ENCODE data around the gene HNRNPUL2. TPM values are rescaled to one million over a fixed set of nuclear protein-coding genes. Genes with fewer than 3 reads are reported as not detected.
"Not testable (repeated sequence)": the region's sequence is repeated elsewhere in the genome, so short reads cannot be mapped to it uniquely, and the experiment has no call there.

The HNRNPUL2 gene
- total RNA-seq (ENCODE audit: insufficient read depth, low replicate concordance), result 13.5 TPM

DNA sequence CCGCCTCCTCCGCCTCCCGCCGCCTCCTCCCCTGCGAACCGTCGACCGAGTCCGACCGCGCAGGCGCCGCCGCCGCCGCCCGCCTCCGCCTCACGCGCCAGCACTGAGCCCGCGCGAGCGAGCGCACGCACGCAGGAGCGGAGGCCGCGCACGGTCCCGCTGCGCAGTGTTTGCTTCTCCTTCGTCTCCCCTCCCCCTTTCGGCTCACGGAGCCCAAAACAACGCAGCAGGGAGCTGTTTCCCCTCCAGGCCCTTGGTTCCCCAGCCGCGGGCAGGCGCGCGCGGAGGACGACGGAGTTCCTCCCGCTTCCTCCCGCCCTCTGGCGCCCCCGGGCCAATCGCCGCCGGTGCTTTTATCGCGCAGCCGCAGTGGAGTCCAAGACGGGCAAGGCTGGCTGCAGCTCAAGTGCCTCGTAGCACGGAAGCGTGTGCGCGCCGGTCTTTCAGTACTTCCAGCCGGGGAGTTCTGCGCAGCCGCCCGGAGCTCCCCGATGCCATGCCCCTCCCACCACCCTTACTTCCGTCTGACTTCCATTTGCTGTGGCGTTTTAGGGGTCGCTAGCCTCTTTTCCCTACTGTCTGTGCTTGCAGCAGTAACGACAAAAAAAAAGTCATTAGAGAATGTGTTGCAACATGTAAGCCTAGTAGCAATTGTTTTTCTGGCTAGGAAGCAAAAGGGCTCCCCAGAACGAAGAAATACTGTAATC is at the start of gene HNRNPUL2:
TSS of gene HNRNPUL2 (minus strand) at position 293 of the 707 bp plus-strand sequence. CDS start 301 bp downstream, outside the sequence.
- peak; percentile 100 for DNase-seq (ENCODE audit: low spot score)

DNA sequence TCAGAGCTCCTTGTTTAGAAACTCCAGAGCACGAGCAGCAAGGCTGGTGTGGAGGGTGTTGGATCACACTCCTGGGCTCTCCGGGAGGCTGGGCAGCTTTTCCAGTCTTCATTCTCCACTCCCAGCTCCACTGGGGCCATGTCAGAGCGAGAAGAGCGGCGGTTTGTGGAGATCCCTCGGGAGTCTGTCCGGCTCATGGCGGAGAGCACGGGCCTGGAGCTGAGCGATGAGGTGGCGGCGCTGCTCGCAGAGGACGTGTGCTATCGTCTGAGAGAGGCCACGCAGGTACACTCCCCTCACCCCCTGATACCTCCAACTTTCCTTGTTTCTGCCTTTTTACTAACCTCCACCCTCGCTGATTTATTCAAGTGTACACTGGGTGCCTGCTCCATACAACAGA is 48.4 kb upstream of the HNRNPUL2 start:
- no peak for DNase-seq (ENCODE audit: low spot score)

- no peak for DNase-seq (ENCODE audit: low spot score)
These were observed 47.1 kb upstream of the HNRNPUL2 start for GRCh38 chr11:62774407-62774806.

DNA sequence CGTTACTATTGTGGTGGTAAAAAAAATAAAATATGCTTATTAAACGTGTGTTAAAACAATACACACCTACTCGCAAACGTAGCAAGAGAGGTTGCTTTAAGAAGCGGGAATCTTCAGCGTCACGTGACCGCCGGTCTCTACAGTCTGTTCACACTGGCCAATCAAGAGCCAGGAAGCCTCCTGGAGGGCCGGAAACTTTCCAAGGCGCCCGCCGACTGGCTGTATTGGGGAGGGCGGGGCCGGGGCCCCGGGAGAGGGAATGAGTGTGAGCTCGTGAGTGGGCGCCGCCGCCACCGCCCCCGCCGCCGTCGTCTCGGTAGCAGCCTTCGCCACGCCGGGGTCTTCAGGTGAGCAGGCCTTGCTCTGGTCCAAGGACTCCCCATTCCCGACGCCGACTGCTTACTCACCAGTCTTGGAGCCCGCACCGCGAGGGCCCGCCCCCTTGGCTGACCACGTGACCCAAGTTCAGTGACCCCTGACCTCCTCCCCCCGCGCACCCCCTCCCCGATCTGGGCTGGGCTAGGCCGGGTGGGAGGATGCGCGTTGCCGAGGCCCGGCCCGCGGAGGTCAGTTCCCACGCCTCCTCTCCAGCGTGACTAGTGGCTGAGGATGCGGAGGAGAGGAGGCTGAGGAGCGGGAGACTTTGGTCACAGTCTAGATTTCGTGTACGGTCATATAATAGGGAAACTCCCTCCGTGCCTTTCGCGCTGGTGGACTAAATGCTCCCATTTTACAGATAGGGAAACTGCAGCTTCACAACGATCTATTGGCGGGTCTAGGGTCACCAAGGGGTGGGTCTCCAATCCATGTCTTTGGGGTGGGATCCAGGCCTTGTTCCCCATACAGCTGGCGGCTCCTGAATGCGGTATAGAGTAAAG is 44.1 kb upstream of the HNRNPUL2 start, which contains the start of gene TAF6L:
TSS of gene TAF6L (plus strand) at position 253 of the 878 bp plus-strand sequence. CDS start 4,388 bp downstream, outside the sequence.
- peak; percentile 99 for DNase-seq (ENCODE audit: low spot score)

DNA sequence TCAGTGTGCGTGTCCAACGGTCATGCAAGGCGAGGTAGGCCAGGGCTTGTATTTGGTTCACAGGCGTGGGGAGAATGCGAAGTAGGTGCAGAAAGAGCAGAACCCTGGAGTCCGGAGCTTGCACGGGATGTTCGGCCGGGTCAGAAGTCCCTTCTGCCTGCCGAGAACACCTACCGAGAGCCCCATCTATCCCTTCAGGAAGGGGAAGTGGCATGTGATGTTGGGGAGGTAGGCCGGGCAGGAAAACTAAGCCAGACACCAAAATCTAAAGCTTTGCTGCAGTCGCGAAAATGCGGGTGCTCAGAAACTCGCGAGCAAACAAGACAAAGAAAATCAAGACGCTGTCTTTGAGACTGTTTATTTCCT is 43.5 kb upstream of the HNRNPUL2 start:
- DNase-seq (ENCODE audit: low spot score), result no peak

DNA sequence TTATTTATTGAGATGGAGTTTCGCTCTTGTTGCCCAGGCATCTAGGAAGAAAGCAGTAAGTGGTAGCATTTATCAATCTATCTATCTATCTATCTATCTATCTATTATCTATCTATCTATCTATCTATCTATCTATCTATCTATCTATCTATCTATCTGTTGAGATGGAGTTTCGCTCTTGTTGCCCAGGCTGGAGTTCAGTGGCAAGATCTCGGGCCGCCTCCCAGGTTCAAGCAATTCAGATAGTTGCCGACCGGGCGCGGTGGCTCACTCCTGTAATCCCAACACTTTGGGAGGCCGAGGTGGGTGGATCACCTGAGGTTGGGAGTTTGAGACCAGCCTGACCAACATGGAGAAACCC is 33.6 kb upstream of the HNRNPUL2 start:
- DNase-seq (ENCODE audit: low spot score), result not testable (repeated sequence)

DNA sequence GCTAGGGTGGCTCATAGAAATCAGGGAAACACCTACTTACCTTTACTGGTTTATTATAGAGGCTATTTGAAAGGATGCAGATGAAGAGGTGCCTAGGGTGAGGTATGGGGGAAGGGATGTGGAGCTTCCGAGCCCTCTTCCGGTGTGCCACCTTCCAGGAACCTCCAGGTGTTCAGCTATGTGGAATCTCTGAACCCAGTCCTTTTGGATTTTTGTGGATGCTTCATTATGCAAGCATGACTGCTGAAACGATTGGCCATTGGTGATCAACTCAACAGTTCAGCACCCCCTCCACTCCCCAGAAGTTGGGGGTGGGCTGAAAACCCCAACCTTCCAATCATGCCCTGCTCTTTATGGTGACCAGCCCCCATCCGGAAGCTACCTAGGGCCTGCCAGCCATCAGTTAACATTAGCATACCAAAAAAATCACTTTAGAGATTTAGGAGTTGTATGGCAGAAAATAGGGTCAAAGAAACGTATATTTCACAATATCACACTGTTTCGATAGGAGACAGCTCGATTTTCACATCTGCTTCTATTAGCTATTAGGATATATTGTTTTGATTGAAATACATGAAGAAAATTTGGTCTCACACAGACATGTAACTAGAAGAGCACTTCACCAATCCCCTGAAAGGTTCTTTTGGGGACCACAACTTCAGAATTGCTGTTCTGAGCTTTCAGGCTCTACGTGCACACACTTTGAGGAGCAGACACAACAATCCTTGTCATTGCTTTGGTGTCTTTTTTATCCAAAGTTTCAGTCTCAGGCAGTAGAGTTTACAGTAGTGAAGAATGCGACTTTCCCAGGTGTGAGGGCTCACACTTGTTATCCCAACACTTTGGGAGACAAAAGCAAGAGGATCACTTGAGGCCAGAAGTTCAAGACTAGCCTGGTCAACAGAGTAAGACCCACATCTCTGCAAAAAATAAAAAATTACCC is 30.9 kb upstream of the HNRNPUL2 start:
- DNase-seq (ENCODE audit: low spot score), result no peak

DNA sequence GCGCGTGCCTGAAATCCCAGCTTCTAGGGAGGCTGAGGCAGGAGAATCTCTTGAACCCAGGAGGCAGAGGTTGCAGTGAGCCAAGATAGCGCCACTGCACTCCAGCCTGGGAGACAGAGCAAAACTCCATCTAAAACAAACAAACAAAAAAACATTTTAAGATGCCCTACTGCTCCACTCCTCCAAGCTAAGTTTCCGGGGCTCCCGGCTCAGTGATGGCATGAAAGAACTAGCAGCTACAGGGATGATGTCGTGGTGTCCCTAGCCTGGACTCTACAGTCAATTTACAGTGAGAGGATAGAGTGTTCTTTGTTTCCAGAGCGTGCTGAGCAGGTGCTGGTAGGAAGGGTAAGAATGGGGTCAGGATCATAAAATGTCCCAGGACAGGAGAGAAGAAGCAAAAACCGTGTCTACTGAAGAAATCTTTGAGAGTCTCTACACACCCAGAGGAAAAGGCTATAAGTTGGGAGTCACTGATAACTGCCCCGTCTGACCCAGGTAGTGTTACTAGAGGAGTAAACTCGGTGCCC is 27.9 kb upstream of the HNRNPUL2 start:
- no peak for DNase-seq (ENCODE audit: low spot score)

- peak; percentile 99 for DNase-seq (ENCODE audit: low spot score)
These were observed 26.7 kb upstream of the HNRNPUL2 start, which contains the start of gene ZBTB3 for GRCh38 chr11:62753736-62754603. Gene ZBTB3 (minus strand): TSS chr11:62754160. CDS start chr11:62753664, 496 bp downstream.

- no peak for DNase-seq (ENCODE audit: low spot score)
These were observed 25.9 kb upstream of the HNRNPUL2 start for GRCh38 chr11:62752994-62753735.

- no peak for DNase-seq (ENCODE audit: low spot score)
These were observed 25.0 kb upstream of the HNRNPUL2 start for GRCh38 chr11:62752177-62752785.

DNA sequence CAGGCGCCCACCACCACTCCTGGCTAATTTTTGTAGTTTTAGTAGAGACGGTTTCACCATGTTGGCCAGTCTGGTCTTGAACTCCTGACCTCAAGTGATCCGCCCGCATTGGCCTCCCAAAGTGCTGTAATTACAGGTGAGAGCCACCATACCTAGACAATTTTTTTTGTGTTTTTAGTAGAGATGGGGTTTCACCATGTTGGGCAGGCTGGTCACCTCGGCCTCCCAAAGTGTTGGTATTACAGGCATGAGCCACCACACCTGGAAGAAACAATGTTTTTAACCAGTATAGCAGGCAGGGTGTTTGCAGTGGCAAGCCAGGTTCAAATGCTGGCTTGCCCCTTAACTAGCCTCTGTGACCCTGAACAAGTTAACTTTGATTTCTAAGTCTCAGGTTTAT is 22.7 kb upstream of the HNRNPUL2 start:
- not testable (repeated sequence) for DNase-seq (ENCODE audit: low spot score)

DNA sequence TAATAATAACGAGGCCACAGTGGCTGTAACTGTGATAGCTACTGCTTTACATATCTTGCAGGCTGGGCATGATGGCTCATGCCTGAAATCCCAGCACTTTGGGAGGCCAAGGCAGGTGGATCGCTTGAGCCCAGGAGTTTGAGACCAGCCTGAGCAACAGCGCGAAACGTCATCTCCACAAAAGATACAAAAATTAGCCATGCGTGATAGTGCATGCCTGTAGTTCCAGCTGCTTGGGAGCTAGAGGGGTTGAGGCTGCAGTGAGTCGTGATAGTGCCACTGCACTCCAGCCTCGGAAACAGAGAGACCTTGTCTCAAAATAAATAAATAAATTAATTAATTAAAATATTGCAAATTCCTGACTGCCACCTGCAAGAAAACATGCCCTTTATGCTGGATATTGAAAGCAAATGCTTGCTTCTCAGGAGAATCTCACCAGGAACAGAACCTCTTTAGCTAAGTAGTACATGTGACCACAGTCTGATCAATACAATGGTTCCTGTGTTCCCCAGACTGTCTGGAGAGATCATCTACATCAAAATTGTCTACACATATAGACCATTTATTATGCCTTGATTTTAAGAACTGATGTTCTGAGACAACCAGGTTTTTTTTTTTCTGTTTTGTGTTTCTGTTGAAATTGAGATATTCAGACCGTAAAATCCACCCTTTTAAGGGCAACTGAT is 20.4 kb upstream of the HNRNPUL2 start:
- no peak for DNase-seq (ENCODE audit: low spot score)

DNA sequence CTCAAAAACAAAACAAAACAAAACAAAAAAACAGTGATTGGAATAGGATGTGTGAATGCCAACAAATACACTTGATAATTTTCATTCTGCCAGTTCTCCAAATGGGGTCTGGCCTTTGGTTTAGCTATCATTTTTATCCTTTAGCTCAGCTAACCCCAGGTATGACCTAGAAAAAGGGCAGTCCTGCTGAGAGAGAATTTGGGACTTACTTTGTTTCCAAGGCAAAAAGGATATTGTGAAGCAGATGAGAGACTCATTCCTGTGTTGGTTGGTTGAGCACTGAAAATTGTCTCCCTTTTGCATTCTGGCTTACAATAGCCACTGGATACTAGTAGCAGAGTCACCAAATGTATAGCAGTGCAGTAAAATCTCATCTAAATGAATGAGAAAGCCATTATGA is 9.9 kb upstream of the HNRNPUL2 start:
- no peak for DNase-seq (ENCODE audit: low spot score)

DNA sequence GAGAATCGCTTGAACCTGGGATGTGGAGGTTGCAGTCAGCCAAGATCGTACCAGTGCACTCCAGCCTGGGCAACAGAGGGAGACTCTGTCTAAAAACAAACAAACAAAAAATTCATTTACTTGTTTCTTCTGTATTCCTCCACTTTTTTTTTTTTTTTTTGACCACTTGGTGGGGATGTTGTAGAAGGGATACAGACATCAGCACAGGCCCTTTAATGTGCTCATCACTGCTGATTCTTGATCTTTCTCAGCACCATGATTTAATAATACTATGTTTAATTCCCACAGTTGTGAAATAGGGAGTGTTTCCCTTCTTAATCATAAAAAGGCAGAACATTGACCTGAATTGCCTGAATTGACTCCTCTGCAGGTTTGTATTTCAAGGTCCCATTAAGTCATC is 5.6 kb upstream of the HNRNPUL2 start:
- DNase-seq (ENCODE audit: low spot score), result no peak

DNA sequence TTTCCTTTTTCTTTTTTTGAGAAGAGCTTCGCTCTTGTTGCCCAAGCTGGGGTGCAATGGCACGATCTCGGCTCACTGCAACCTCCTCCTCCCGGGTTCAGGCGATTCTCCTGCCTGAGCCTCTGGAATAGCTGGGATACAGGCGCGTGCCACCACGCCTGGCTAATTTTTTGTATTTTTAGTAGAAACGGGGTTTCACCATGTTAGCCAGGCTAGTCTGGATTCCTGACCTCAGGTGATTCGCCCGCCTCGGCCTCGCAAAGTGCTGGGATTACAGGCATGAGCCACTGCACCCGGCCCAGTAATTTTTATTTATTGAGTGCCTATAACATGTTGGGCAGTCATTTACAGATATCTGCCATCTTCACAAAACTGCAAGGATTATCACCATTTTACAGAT is 2.8 kb upstream of the HNRNPUL2 start:
- not testable (repeated sequence) for DNase-seq (ENCODE audit: low spot score)

- peak; percentile 95 for DNase-seq (ENCODE audit: low spot score)
These were observed 1.1 kb upstream of the HNRNPUL2 start, which contains the start of gene TTC9C for GRCh38 chr11:62728171-62728988. Gene TTC9C (plus strand): TSS chr11:62728486. CDS start chr11:62728849, 363 bp downstream.

DNA sequence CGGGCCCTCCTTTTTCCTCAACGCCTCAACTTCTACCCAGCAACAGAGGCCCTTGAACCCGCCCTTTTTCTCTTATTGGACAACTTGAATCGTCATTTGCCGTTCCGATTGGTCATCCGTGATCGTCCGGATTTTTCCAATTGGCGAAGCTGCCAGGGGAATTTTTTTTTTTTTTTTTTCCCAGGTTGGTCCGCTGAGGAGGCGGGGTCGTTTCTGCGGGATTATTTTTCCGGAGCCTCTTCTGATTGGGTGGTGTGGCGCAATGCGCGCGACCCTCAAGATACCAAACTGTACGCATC is 564 bp upstream of the HNRNPUL2 start:
- peak; percentile 100 for DNase-seq (ENCODE audit: low spot score)
